Heart right ventricle (tissue), 16 donors: Measurements from ENCODE around the gene GPR18. TPM values are rescaled to one million over a fixed set of nuclear protein-coding genes. Genes with fewer than 3 reads are reported as not detected.
A peak's percentile ranks its signal among the peaks of the same experiment; 100 is the strongest.

Experiments
- ATAC-seq, 8 donors: fragments of 200-7000 bp; cut with Tn5 transposase; one replicate each; pipeline ENCODE4 v1.9.1; 2020; ENCODE audit warnings: mild to moderate bottlenecking in 8 of 8, moderate library complexity in 8 of 8, moderate number of reproducible peaks in 1 of 8
- DNase-seq, 2 donors: peaks; one replicate each; pipeline ENCODE4 v3.0.0-alpha.2; 2020
- H3K27ac ChIP-seq, 10 donors: fragments of 200-600 bp; sonication (generic) in 2 of 10; one replicate each; pipeline versions ENCODE4 v1.5.0 to v1.8.0; 2020 to 2022; ENCODE audit warnings: mild to moderate bottlenecking in 3 of 10
- H3K27me3 ChIP-seq, 7 donors: fragments of 200-600 bp; one replicate each; pipeline ENCODE4 v1.8.0; 2021 to 2022; ENCODE audit warnings: mild to moderate bottlenecking in 2 of 7
- H3K36me3 ChIP-seq, 9 donors: fragments of 200-600 bp; sonication (generic) in 1 of 9; one replicate each; pipeline versions ENCODE4 v1.5.0 to v1.8.0; 2020 to 2022; ENCODE audit warnings: mild to moderate bottlenecking in 2 of 9
- H3K4me1 ChIP-seq, 9 donors: fragments of 200-600 bp; sonication (generic) in 1 of 9; one replicate each; pipeline versions ENCODE4 v1.5.0 to v1.8.0; 2020 to 2022; ENCODE audit warnings: mild to moderate bottlenecking in 4 of 9
- H3K4me3 ChIP-seq, 10 donors: fragments of 200-600 bp; sonication (generic) in 2 of 10; one replicate each; pipeline versions ENCODE4 v1.5.0 to v1.8.0; 2020 to 2022; ENCODE audit warnings: mild to moderate bottlenecking in 7 of 10, moderate library complexity in 2 of 10
- H3K9me3 ChIP-seq, 11 donors: fragments of 200-600 bp in 10 of 11; sonication (generic) in 2 of 11; one replicate each; pipeline versions ENCODE4 v1.5.0 to v1.8.0; 2013 to 2022; ENCODE audit warnings: mild to moderate bottlenecking in 2 of 11, control low read depth in 1 of 11, moderate library complexity in 1 of 11
- CTCF ChIP-seq, 9 donors: fragments of 200-600 bp; sonication (generic) in 2 of 9; IDR thresholded peaks; one replicate each; pipeline versions ENCODE4 v1.5.0 to v1.8.0; 2021 to 2022; ENCODE audit warnings: antibody characterized with exemption in 9 of 9, mild to moderate bottlenecking in 5 of 9, moderate library complexity in 1 of 9
- WGBS, 2 donors: extraction: QIAGEN DNeasy Blood & Tissue Kit; methylation state at CpG; one replicate each; pipeline ENCODE4 v1.1.7; 2013; ENCODE audit warnings: inconsistent platforms in 1 of 2; 5-methylcytosine and 5-hydroxymethylcytosine counted together
- intact Hi-C, 10 donors: fragments of 100-400 bp; cut with DNase I; formaldehyde crosslinking; loops; one replicate each; pipeline versions ENCODE4 v1.11.1 to v1.14.2; 2022
- polyA plus RNA-seq, 2 donors: library from polyadenylated mRNA; stranded (reverse); fragments of 200-250 nt; gene quantifications; one replicate each; pipeline ENCODE4 v1.2.3, GENCODE V29; 2013
- total RNA-seq, 10 donors: library from RNA; stranded (reverse); fragmentation: NEBNext Ultra II Directional in 3 of 10; extraction: Animal tissue kit (Norgen Biotek cat#: 25700) in 3 of 10; gene quantifications; one replicate each; pipeline versions ENCODE4 v1.2.1 to v1.2.4, GENCODE V29; 2021 to 2023
- donor health status: Arrhythmogenic right ventricular cardiomyopathy.
- donor health status: ischemic (EF 13 %, LVEDD 7.1; RV severe dilation, severe dysfunction).
- donor health status: healthy with polysubstance abuse.
- donor health status: DM: no; HTN: yes; CAD: no.
- donor health status: DM: no; HTN: no; CAD: no.
- donor health status: ischemic (EF 25% LVEDD 6.9; RV normal size, moderate dysfunction).
- donor health status: ischemic (EF 25% LVEDD 5.7; RV mildly dilated, moderate dysfunction).
- donor health status: healthy.
- donor health status: DM: yes; HTN: yes; CAD: no.
- donor health status: Ischemic cardiomyopathy.
- donor health status: ischemic (EF 35%, LVEDD 5.7; RV mildly dilated, moderate dysfunction).
- donor health status: nonischemic (EF 11% LVEDD 7.7; RV severe dilation, severe dysfunction).
- donor health status: DM: yes; HTN: yes; CAD: no.
- donor health status: PGD.
- donor health status: ischemic (EF 29% LVEDD 5.4; RV normal size, mild dysfunction).
- donor health status: nonischemic (EF 23%, LVEDD 6.1; RV moderate dilation, normal function).

GPR18 gene
- total and polyA plus RNA-seq, 12 donors, result 0.95 TPM; not detected in 11

- H3K27ac ChIP-seq, result peak overlapping the region in 8 of 10 donors; percentile 5 to 82 (median 58)
- DNase-seq, result peak in 1 of 2 donors; percentile 44
These were observed 27.4 kb upstream of the GPR18 start for GRCh38 chr13:99285432-99286182.

DNA sequence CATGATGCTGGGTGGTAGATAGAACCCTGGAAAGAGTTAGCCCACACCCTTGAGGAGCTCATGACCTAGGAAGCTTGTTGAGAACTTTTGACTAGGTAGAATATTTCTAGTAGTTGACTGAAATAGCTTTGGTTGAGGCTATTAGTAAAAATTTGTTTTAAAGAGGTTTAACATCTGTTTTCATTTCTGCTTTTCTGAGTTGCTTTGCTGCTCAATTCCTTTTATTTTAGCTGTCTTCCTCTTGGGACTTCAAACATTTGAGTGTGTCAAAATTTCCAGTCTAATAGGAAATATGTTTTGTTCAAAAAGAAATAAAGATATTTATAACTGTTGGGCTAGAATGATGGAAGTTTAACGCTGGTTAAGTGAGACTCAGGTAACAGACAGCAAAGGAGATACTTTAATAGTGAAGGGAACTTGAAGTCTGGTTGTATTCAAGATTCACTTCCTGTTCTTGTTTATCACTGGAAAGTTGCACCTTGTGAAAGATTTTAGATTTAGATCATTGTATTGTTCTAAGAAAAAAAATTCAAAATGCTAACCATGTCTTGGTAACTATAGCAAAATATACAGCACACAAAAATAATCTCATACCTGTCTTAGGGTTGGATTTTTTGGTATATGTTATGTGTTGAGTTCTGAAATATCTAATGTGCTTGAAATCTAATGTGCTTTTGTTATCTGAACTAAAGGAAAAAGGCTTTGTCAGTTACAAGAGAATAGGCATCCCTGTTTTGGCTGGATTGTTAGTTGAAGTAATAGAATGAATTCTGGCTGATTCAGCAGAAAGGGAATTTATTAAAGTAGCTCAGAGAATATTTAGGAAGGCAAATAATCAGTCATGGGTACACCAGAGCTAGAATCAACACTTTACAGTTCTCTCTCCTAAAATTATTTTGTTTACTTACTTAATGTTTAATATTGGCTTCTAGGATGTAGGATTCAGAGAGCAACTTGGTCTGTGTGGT, 24.4 kb upstream of the GPR18 start:
- H3K9me3 ChIP-seq, result no peaks in the 10 kb centered on the region
- ATAC-seq (peak in 2 of 8 donors; percentile 8), DNase-seq (no peak)
- no peaks in the 10 kb centered on the region for H3K27me3 ChIP-seq
- peaks cover 0 to 98% (median 50%) of the 10 kb centered on the region in 9 donors for H3K4me1 ChIP-seq
- H3K4me3 ChIP-seq, result no peak overlapping the region
- WGBS, 2 donors, result 35 to 46% methylated on average over 1 of the region's 1 CpG
- H3K27ac ChIP-seq, result peak overlapping the region in 8 of 10 donors; percentile 15 to 88 (median 46)
- intact Hi-C loops, result loop anchor here in 1 of 10 donors (5.0 kb wide), 1 partner anchor 85 kb away; no protein-coding TSS in a partner anchor
- no peak for TF ChIP-seq CTCF (IDR thresholded peaks at IDR 0.05)
- peaks cover 0 to 16% (median 0%) of the 10 kb centered on the region in 9 donors for H3K36me3 ChIP-seq

More at GRCh38 chr13:99285432-99286182, 27.4 kb upstream of the GPR18 start:
- no peak for TF ChIP-seq CTCF (IDR thresholded peaks at IDR 0.05)
- Histone ChIP-seq H3K27me3 (no peaks in the 10 kb centered on the region), H3K9me3 (no peaks in the 10 kb centered on the region), H3K36me3 (peaks cover 0 to 7% (median 0%) of the 10 kb centered on the region in 9 donors), H3K4me3 (no peak overlapping the region), H3K4me1 (peaks cover 4 to 98% (median 59%) of the 10 kb centered on the region in 9 donors)
- peak; percentile 25 to 85 (median 68) for ATAC-seq
- intact Hi-C loops, result no loop called here
- WGBS, 2 donors, result 59 to 61% methylated on average over 10 of the region's 10 CpGs

DNA sequence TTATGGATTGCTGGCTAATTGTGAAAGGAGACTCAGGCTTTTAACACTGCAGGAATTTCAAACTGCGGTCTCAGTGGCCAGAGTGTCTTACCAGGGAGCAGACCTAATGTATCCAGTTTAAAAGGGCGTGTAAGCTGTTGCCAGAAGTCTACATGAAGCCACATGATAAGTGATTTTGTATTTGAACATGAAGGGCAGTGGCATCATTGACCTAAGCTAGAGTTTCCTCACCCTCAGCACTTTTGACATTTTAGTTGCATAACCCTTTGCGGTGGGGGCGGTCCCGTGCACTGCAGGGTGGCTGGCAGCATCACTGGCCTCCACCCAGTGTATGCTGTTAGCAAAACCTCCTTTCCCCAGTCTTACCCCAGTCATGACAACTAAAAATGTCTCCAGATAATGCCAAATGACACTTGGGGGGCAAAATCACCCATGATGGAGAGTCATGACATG, 23.7 kb upstream of the GPR18 start:
- WGBS, 2 donors, result 86 to 90% methylated on average over 5 of the region's 5 CpGs
- ATAC-seq (peak; percentile 46 to 83 (median 69)), DNase-seq (peak; percentile 35 to 50)
- Histone ChIP-seq H3K9me3 (no peaks in the 10 kb centered on the region), H3K4me3 (no peak overlapping the region), H3K36me3 (peaks cover 0 to 16% (median 0%) of the 10 kb centered on the region in 9 donors), H3K4me1 (peaks cover 0 to 98% (median 43%) of the 10 kb centered on the region in 9 donors), H3K27me3 (no peaks in the 10 kb centered on the region), H3K27ac (peak overlapping the region in 8 of 10 donors; percentile 15 to 88 (median 46))
- no peak for TF ChIP-seq CTCF (IDR thresholded peaks at IDR 0.05)
- intact Hi-C loops, result loop anchor here in 1 of 10 donors (5.0 kb wide), 1 partner anchor 85 kb away; no protein-coding TSS in a partner anchor

DNA sequence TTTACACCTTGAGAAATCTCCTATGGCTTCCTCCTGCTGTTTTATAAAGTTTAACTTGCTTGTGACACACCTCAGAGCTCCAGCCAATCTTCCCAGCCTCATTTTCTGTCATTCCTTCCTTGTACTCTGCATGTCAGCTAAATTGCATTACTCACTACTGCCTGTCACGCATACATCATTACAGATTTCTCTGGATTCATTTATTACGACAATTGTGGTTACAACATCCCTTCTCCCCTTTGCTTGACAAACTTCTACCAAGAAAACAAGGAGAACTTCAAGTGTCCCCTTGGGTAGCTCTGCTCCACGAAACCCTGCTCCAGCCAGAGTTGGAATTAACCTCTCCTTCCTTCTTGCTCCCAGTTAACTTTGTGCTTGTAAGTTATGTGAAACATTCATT, 22.0 kb upstream of the GPR18 start:
- Histone ChIP-seq H3K27ac (peak overlapping the region in 2 of 10 donors; percentile 57 to 88), H3K36me3 (peaks cover 0 to 25% (median 0%) of the 10 kb centered on the region in 9 donors), H3K9me3 (no peaks in the 10 kb centered on the region), H3K4me1 (peaks cover 0 to 90% (median 26%) of the 10 kb centered on the region in 9 donors), H3K4me3 (no peak overlapping the region), H3K27me3 (no peaks in the 10 kb centered on the region)
- intact Hi-C loops, result loop anchor here in 1 of 10 donors (5.0 kb wide), 1 partner anchor 87 kb away; no protein-coding TSS in a partner anchor
- no peak for TF ChIP-seq CTCF (IDR thresholded peaks at IDR 0.05)
- ATAC-seq, result peak in 2 of 8 donors; percentile 32 to 59
- 88 to 96% methylated on average over 3 of the region's 3 CpGs for WGBS, 2 donors
- DNase-seq, result no peak
